Activated CD8-positive, alpha-beta memory T cell treated with anti-CD3 and anti-CD28 coated beads, Interleukin-2, amount 50 U/mL, for 24 hours (primary cell): Measurements from ENCODE around the gene CNGA3.
A peak's percentile ranks its signal among the peaks of the same experiment; 100 is the strongest.
"Not testable (repeated sequence)": the region's sequence is repeated elsewhere in the genome, so short reads cannot be mapped to it uniquely, and the experiment has no call there.

ENCODE experiments used
- DNase-seq: peaks from one replicate; pipeline ENCODE4 v3.0.0-alpha.2; 2020; ENCODE audit errors: extremely low read depth

The CNGA3 gene

GRCh38 chr2:98399140-98399539 is 52.9 kb downstream of the CNGA3 start:
- no peak for DNase-seq

GRCh38 chr2:98403878-98404277 is 57.6 kb downstream of the CNGA3 start:
- DNase-seq, result no peak

- no peak for DNase-seq
Observed at GRCh38 chr2:98404556-98405250, 58.4 kb downstream of the CNGA3 start.

- no peak for DNase-seq
Observed at GRCh38 chr2:98405301-98405700, 59.0 kb downstream of the CNGA3 start.

- no peak for DNase-seq
Observed at GRCh38 chr2:98408155-98408554, 61.9 kb downstream of the CNGA3 start.

- DNase-seq, result peak; percentile 14
Observed at GRCh38 chr2:98412751-98413458, 66.6 kb downstream of the CNGA3 start.

- DNase-seq, result not testable (repeated sequence)
Observed at GRCh38 chr2:98414246-98414645, 68.0 kb downstream of the CNGA3 start.

- not testable (repeated sequence) for DNase-seq
Observed at GRCh38 chr2:98415719-98416248, 69.5 kb downstream of the CNGA3 start.

GRCh38 chr2:98416383-98417159 is 70.3 kb downstream of the CNGA3 start:
- no peak for DNase-seq

GRCh38 chr2:98419544-98419943 is 73.3 kb downstream of the CNGA3 start:
- DNase-seq, result no peak

- DNase-seq, result no peak
Observed at GRCh38 chr2:98419977-98420725, 73.9 kb downstream of the CNGA3 start.

GRCh38 chr2:98422449-98422848 is 76.2 kb downstream of the CNGA3 start:
- DNase-seq, result no peak

- DNase-seq, result no peak
Observed at GRCh38 chr2:98426771-98427170, 80.5 kb downstream of the CNGA3 start.

- DNase-seq, result no peak
Observed at GRCh38 chr2:98432145-98432544, 85.9 kb downstream of the CNGA3 start.

- DNase-seq, result no peak
Observed at GRCh38 chr2:98433363-98433964, 87.2 kb downstream of the CNGA3 start.

GRCh38 chr2:98434492-98434891 is 88.2 kb downstream of the CNGA3 start:
- no peak for DNase-seq

- not testable (repeated sequence) for DNase-seq
Observed at GRCh38 chr2:98435670-98436069, 89.4 kb downstream of the CNGA3 start.

GRCh38 chr2:98436734-98437133 is 90.5 kb downstream of the CNGA3 start:
- DNase-seq, result no peak

GRCh38 chr2:98438190-98439133 is 92.2 kb downstream of the CNGA3 start:
- no peak for DNase-seq
